Stimulated activated CD4-positive, alpha-beta T cell treated with anti-CD3 and anti-CD28 coated beads, TNF-alpha, amount 100 ng/mL, for 4 hours (primary cell): ENCODE results near the gene PHF8.

Experiments
- DNase-seq, 3 experiments: peaks; one replicate each; pipeline ENCODE4 v3.0.0-alpha.2; 2020; ENCODE audit warnings: low read depth in 3 of 3

PHF8 gene

GRCh38 chrX:54024350-54024749 is 19.9 kb downstream of the PHF8 start:
- no peak for DNase-seq

- DNase-seq: no peak
These were observed 31.3 kb downstream of the PHF8 start for GRCh38 chrX:54012830-54013500.

- no peak for DNase-seq
These were observed 36.6 kb downstream of the PHF8 start for GRCh38 chrX:54007682-54008081.

GRCh38 chrX:53997724-53998123 is 46.5 kb downstream of the PHF8 start:
- DNase-seq: no peak

GRCh38 chrX:53992589-53992988 is 51.7 kb downstream of the PHF8 start:
- no peak for DNase-seq

GRCh38 chrX:53990171-53990570 is 54.1 kb downstream of the PHF8 start:
- DNase-seq: no peak

GRCh38 chrX:53984895-53985294 is 59.4 kb downstream of the PHF8 start:
- no peak for DNase-seq

GRCh38 chrX:53974529-53974928 is 69.7 kb downstream of the PHF8 start:
- DNase-seq: no peak

GRCh38 chrX:53969540-53969939 is 74.7 kb downstream of the PHF8 start:
- no peak for DNase-seq

GRCh38 chrX:53950130-53950733 is 94.0 kb downstream of the PHF8 start:
- DNase-seq: no peak

- no peak for DNase-seq
These were observed 104.1 kb downstream of the PHF8 start for GRCh38 chrX:53940180-53940579.

- no peak for DNase-seq
These were observed 105.1 kb downstream of the PHF8 start for GRCh38 chrX:53939127-53939526.

GRCh38 chrX:53930515-53931380 is 113.5 kb downstream of the PHF8 start:
- no peak for DNase-seq

- DNase-seq: no peak
These were observed 118.2 kb downstream of the PHF8 start for GRCh38 chrX:53926030-53926429.

GRCh38 chrX:53918702-53919101 is 125.6 kb downstream of the PHF8 start:
- no peak for DNase-seq

GRCh38 chrX:53900623-53901022 is 143.7 kb downstream of the PHF8 start:
- no peak for DNase-seq

- no peak for DNase-seq
These were observed 149.0 kb downstream of the PHF8 start for GRCh38 chrX:53895270-53895669.
